Epidermal melanocyte (primary cell): ENCODE data around the gene LPO.

Experiments
- DNase-seq: peaks from one replicate; pipeline ENCODE4 v3.0.0; 2011; ENCODE audit warnings: low spot score; ENCODE audit not compliant: insufficient read length

The LPO gene

DNA sequence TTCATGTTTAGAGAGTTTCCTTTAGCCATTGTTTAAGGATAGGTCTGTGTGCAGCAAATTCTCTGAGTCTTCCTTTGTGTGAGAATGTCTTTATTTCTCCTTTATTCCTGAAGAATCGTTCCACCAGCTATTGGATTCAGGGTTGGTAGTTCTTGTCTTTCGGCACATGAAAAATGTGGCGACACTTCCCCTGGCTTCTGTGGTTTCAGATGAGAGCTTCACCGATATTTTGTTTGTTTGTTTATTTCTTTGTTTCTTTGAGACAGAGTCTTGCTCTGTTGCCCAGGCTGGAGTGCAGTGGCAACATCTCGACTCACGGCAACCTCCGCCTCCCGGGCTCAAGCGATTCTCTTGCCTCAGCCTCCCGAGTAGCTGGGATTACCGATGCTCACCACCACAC, 23.8 kb downstream of the LPO start:
- no peak for DNase-seq

DNA sequence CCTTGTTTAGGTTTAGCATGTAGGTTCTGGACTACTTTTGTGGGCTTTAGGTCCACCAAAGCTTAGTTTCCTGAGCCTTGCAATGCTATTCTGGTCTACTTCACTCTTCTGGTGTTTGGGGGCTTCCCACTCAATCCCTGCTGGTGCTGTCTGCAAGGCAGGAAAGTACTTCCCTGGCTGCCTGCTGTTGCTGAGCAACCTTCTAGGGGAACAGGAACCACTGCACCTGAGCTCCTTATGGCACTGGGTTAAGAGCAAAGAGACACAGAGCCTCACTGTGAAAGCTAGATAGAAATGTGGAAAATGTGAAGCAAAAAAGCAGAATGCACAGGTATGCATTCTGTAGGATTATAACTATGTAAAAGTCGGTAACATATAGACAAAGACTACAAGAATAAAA, 25.4 kb downstream of the LPO start:
- DNase-seq: no peak

DNA sequence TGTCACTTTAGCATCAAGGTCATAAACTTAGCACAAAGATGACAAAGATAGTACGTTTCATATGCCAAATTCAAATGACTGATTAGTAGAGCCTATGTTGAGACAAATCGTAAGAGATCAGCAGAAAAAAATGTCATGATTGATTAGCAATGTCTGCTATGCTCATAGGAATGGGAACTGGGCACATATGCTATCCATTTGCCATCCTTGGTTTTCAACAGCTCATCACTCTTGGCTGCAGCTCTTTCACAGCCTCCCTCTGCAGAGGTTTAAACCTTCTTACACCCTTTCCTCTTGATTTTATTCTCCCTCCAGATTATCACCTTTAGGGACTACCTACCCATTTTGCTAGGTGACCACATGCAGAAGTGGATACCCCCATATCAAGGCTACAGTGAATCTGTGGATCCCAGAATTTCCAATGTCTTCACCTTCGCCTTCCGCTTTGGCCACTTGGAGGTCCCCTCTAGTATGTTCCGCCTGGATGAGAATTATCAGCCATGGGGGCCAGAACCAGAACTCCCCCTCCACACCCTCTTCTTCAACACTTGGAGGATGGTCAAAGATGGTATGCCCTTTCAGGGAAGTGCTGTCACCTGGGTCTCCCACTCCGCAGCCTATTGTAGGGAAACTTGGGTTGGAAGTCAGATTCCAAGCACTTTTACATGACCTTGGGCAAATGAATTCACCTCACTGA, 26.2 kb downstream of the LPO start:
- no peak for DNase-seq

DNA sequence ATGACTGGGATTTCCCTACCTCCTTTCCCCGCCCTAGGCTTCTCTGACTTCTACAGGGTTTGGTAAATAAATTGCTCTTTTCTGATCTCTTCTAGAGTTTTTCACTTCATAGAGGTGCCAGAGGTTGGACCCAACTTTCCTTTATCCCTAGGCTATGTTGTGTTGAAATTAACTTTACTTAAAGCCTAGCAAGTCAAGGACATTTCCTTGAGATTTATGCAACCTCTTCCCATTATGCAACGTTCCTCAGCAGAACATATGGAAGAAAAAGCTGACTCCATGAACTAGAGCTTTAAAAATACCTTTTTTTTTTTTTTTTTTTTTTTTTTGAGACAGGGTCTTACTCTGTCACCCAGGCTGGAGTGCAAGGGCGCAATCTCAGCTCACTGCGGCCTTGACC, 26.9 kb downstream of the LPO start:
- no peak for DNase-seq

DNA sequence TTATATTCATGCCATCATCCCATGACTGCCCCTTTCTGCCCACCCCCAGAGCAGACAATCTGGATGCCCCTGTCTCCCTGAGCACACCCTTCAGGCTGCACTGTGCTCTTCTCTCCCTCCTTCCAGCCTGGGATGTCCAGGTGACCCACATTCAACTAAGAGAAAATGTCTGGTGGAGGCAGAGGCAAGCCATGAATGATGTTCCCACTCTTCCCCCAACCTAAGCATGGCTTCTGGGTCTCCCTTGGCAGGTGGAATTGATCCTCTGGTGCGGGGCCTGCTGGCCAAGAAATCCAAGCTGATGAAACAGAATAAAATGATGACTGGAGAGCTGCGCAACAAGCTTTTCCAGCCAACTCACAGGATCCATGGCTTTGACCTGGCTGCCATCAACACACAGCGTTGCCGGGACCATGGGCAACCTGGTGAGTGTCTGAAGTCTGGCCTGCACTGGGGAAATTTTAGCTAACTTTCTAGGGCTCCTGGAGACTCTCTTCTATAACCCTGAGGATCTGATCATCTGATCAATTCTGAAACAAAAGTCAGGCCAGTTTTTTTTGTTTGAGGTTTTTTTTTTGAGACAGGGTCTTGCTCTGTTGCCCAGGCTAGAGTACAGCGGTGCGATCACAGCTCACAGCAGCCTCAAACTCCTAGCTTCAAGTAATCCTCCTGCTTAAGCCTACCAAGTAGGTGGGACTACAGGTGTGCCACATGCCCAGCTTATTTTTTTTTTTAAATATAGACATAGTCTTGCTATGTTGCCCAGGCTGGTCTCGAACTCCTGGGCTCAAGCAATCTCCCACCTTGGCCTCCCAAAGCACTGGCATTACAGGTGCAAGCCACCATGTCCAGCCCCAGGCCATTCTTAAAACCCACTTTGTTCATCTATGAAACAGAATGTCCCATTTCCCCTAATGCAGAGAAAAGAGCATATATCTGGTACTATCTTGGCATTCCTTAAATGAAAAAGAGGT, 27.8 kb downstream of the LPO start:
- DNase-seq: no peak

DNA sequence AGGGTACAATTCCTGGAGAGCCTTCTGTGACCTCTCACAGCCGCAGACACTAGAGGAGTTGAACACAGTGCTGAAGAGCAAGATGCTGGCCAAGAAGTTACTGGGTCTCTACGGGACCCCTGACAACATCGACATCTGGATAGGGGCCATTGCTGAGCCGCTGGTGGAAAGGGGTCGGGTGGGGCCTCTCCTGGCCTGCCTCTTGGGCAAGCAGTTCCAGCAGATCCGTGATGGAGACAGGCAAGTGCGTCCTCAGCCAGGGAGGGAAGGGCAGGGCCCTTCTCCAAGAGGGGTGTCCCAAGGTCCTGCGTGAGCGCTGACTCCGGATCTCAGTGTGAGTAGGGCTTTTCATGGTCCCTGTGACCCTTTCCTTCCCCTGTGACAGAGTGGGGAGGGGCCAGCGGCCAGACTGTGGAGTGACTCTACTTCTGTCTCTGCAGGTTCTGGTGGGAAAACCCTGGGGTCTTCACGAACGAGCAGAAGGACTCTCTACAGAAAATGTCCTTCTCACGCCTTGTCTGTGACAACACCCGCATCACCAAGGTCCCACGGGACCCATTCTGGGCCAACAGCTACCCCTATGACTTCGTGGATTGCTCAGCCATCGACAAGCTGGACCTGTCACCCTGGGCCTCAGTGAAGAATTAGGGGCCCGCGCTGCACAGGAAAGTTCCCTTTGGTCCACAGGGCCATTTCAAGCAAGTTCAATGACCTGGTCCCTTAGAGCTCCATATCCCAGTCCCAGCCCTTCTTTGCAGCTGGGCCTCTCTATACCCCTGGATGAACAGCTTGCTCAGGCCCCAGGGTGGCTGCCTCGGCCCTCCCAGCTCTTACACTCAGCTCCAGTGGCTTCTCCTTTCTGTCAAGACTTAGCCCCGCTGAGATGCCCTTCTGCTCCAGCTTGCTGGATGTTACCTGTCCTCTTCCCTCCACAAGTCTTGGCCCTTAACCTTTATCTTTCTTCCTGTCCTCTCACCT, 29.3 kb downstream of the LPO start:
- no peak for DNase-seq

DNA sequence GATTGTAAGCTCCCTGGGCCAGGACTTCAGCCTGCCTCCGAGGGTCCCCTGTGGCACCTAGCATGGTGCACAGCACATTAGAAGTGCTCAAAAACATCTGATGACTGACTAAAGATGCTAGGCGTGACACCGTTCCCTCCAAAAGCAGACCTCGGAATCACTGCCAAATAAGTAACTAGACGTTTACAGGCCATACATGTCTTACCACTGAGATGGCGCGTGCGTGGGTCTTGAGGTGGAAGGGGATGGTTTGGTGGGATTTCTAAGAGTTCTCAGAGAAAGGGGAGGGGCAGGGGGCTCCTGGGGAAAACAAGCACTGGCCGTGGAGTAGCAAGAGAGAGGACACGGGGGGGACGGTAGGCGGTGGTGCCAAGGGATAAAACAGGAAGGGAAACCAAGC, 29.9 kb downstream of the LPO start:
- no peak for DNase-seq

DNA sequence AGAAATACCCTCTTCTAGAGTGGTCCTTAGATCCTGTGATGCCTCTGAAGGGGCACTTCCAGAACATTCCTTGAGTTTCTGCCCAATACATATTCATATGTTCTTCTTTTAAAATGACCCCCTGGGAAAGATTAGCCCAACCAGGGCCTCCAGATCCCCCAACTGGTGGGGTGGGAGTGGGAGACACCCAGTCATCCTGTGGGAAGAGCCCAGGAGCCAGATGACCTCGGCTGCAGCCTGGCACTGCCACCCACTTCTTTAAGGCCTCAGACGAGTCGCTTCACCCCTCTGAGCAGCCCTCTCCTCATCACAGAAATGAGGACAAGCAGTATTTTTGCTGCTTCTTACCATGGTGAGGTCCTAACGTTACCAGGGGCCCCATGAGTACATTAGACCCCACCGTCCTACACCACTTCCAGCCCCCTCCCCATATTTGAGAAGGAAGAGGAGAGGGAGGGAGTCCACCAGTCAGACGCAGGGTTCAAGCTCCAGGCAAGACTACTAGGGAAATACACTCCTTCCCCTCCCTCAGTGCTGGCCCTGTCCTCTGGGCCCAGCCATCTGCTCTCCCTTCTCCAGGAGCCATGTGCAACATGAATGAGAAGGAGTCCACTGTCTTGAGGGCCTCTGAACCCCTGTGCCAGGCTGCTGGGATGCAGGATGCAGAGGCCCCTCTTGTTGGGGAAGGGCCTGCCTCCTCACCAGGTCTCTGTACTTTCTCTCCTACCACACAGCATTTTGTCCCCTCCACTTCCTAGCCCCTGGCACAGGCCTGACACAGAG, 30.6 kb downstream of the LPO start:
- DNase-seq: no peak

DNA sequence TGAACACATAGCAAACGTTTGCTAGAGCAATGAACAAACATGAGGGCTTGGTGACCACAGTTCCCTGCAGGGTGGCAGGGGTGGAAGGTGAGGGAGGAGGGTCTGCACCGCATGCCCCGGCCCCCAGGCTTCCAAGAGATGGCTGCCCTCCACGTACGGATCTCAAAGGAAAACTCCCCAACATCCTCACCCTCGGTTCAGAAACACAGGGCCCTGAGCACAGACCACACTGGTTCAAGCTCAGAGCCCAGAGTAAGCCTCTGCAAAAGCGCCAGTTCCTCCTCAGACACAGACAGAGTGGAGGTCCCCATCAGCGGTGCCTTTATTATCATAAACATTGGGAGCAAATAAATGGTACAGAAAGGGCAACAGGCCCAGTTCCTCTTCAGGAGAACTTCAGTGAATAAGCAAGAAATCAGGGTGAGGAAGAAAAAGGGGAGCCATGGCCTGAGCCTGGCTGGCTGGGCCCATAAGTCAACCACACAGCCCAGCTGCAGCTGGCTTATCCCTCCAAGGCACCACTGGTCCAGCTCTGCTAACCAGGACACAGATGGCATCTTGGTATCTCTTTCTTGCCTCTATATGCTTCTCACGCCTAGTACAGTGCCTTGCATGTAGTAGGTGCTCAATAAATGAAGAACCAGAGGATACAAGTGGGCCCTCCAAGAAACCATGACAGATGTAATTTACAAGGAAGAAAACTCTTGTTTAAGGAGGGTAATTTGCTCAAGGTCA, 31.3 kb downstream of the LPO start:
- DNase-seq: no peak

DNA sequence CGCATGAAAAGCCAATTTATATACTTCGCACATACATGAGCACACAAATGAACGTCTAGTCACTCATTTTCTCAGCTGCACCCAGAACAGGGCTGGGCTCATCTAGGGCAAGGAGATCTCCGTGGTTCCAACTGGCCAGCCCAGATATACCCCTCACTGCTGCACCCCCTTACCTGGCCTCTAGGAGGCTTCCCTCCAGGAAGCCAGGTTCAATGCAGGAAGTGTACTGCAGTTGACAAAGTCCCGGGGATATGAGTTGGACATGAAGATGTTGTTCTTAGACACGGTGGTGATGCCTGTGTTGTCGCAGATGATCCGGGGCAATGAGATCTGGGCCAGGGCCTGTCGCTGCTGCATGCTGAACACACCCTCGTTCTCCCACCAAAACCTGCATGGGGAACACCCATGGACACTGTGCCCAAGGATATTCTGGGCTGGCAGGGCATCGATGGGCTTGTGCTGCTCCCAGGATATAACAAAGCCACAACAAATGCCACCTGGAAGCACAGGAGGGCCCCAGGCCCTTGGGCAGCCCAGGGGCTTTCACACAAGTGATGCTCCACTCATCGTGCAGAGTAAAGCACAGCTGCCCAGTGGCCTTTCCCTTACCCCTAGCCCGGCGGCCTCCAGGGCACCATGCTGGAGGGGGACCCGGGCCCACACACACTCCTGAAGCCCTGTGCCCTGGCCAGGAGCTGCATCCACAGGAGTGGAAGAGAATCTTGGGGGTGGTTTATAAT, 32.3 kb downstream of the LPO start:
- no peak for DNase-seq

DNA sequence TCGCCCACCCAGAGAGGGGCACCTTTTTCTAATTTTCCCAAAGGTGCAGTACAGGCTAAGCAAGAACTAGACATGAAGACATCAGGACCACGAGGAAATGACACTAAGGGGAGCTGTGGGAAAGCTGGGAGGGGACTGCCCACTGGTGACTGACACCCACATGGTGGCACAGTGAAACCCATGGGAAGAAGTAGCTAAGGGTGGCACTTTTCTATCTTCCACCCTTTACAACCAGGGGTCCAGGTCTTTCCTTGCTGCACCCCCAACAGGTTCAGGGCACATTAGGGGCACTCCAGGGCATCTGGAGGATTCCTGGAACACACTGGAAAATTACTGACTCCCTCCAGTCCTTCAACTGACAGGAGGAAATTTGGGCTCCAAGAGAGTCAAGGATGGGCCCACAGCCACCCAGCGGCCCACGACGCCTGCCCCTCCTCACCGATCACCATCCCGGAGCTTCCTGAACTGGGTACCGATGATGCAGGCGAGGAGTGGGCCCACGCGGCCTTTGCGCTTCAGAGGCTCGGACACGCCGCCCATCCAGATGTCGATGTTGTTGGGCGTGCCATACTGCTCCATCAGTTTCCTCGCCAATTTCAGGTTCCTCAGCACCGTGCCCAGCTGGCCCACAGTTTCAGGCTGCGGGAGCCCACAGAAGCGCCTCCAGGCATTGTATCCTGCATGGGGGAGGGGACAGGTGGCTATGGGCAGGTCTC, 33.0 kb downstream of the LPO start:
- DNase-seq: no peak

DNA sequence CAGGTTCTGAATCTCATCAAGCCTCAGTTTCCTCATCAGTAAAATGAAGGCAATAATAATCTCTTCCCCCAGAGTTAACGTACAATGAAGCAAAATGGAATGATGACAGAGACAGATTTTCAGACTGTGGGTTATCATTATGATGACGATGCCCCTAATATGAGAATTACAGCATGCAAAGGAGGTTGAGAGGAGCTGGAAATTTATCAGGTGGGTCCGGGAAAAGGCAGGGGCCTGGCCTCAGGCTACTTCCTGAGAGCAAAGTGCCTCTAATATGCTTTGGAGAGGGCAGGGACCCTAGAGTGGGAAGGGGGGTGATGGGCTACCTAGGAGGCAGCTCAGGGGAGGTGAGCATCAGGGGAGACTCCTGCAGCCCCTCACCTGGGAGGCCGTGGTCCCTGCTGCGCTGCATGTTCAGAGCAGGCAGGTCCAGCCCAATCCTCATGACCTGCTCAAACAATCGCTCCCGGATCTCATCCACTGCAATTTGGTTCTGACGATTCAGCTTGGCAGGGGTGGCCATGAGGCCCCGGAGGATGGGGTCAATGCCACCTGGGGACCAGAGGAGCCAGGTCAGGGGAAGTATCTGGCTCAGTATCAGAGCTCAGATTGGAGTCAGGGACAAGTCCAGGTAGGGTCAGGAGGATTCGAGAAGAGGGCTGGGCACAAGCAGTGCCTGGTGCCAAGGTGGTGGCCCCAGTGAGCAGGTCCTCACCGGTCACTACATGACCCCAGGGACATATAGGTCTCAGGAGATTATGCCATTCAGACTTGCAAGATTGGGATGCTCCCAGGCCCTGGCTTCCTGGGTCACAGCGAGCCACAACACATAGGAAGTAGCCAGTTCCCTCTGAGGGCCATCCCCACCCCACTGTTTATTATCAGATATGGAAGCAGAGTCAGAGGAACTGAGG, 34.2 kb downstream of the LPO start:
- DNase-seq: no peak

DNA sequence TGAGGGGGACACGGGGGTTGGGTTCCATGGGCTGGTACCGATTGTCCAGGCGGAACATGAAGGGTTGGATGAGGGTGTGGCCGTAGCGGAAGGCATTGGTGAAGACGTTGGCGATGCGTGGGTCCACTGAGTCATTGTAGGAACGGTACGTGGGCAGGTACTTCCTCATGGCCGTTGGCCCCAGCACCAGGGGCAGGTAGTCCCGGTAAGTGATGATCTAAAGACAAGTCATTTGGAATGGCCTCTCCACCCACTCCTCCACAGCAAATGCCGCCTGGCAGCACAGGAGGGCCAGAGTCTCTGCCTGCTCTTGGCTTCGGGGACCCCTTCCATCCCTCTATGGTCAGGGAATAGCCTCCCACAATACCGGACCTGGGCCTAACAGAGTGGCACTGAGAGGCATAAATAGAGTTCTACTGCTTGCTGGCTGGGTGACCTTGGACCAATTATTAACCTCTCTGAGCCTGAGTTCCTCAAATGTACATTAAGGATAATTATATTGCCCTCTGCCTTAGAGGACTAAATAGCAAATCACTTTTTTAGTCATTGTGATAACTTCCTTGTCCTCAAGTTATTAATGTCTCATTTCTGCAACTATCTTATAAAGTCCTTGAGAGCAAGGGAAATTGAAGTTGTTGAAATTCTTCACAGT, 35.2 kb downstream of the LPO start:
- DNase-seq: no peak

DNA sequence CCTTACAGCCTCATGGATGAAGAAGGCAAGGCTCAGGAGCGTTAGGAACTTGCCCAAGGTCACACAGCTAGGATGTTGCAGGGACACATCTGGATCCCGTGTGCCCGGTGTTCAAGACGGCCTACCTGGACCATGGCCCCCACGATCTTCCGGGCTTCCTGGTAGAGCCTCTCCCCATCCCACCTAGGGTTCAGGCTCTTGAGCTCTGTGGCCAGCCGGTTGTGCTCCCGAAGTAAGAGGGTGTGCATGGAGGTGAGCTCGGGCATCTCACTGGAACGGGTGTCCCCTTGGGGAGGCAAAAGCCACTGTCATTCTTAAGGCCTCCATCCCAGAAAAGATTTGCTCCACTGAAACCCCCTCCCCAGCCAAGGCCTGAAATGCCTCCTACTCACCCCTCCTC, 37.0 kb downstream of the LPO start:
- DNase-seq: no peak

DNA sequence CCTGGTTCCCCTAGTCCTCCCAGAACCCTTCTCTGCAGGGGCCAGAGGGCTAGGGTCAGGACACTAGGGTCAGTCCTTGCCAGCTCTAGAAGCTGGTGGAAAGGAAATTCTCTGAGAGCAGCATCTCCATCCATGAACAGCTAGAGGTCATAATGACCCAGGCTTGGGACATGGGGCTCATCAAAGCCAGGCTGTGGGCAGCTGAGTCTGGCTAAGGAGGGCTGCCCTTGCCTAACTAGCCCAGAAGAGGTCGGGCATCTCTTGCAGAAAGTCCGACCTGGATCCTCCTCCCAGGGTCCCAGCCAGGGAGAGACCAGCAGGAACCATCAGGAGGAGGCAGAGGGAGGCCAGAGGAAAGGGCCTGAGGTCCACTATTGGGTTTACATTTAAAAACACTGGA, 38.0 kb downstream of the LPO start:
- DNase-seq: no peak

DNA sequence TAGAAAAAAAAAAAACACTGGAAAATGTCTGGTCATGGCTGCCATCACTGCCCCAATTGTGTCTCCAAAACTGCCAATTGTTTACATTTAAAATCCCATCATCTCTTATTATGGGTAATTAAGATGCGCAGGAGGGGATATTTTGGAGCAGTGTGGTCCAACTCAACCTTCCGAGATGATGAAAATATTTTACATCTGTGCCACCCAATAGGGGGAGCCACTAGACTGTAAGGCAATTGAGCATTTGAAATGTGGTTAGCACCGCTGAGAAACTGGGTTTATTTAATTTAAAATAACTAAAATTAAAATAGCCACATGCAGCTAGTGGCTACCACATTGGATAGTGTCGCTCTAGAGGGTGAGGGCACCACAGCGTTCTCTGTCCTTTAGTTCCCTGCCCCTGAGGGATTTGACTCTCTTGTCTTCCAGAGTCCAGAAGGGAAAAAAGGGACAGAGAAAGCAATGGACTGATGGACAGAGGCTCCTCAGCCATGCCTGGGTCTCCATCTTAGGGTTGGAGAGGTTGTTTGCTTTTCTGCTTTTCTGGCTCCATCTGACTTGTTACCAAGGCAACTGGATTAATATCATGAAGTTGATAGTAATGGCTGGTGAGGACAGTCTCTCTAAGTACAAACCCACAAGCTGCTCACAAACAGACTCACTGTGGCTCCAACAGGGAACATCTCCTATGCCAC, 38.9 kb downstream of the LPO start:
- DNase-seq: no peak
